Measurements from ENCODE around the gene GLG1. TPM values are rescaled to one million over a fixed set of nuclear protein-coding genes. Genes with fewer than 3 reads are reported as not detected.
"Not testable (repeated sequence)": the region's sequence is repeated elsewhere in the genome, so short reads cannot be mapped to it uniquely, and the experiment has no call there.

Gene GLG1
- polyA plus RNA-seq, 2 of the 4 experiments (the other 2 are of a cell fraction) = 51.9 to 90.6 TPM

DNA sequence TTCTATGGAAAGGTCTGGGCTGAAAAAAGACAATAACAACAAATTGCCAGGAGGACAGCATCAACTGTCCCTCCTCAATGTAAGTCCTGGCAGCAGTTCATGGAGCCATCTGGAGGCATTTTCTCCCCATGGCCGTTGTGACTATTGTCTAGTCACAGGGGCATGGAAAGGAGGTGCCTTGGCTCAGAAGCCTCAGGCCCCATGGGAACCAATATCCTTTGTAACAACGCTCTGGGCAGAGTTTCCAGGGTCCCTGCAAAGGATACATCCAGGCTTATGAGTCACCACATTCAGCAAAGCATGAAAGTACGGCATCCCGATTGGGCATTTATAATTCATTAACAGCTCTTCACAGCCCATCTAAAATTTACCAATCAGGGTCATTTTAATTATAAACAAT lies 85.2 kb downstream of the GLG1 start:
- DNase-seq (ENCODE audit: low read depth in 1 of 2, low spot score in 1 of 2) (no peak), ATAC-seq (peak in 1 of 2 experiments; percentile 42; a peak in 2 of 6 replicates), FAIRE-seq (no peak)
- 63% methylated on average over 4 of the region's 4 CpGs for WGBS (ENCODE audit: missing lambda C conversion rate)
- Histone ChIP-seq H3K4me2 (no peak overlapping the region), H3K27ac (no peak overlapping the region), H3K4me3 (no peak overlapping the region), H3K9me3 (peaks cover 5% of the 10 kb centered on the region; the same call in 1 of the 3 replicates), H3K4me1 (no peaks in the 10 kb centered on the region)
- CTCF ChIA-PET = no interaction called here
- POLR2A ChIA-PET = no interaction called here
- no peak for TF ChIP-seq FOSL2 (IDR thresholded peaks at IDR 0.05)
- peak; percentile 26; the same call in 1 of the 2 replicates for TF ChIP-seq FOSL2 (CRISPR knock-in tag; IDR thresholded peaks at IDR 0.05)
- no peak for TF ChIP-seq CHD4 (IDR thresholded peaks at IDR 0.05; ENCODE audit: borderline replicate concordance)

DNA sequence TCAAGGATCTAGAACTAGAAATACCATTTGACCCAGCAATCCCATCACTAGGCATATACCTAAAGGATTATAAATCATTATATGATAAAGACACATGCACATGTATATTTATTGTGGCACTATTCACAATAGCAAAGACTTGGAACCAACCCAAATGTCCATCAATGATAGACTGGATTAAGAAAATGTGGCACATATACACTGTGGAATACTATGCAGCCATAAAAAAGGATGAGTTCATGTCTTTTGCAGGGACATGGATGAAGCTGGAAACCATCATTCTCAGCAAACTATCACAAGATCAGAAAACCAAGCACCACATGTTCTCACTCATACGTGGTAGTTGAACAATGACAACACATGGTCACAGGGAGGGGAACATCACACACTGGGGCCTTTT lies 88.0 kb downstream of the GLG1 start:
- H3K4me2 ChIP-seq; DNase-seq (ENCODE audit: low read depth in 1 of 2, low spot score in 1 of 2); ATAC-seq; POLR2A ChIA-PET; CTCF ChIA-PET; H3K4me1 ChIP-seq; FAIRE-seq; H3K4me3 ChIP-seq; H3K9me3 ChIP-seq; H3K27ac ChIP-seq: not testable (repeated sequence)
- WGBS (ENCODE audit: missing lambda C conversion rate) = 92% methylated on average over 1 of the region's 1 CpG

DNA sequence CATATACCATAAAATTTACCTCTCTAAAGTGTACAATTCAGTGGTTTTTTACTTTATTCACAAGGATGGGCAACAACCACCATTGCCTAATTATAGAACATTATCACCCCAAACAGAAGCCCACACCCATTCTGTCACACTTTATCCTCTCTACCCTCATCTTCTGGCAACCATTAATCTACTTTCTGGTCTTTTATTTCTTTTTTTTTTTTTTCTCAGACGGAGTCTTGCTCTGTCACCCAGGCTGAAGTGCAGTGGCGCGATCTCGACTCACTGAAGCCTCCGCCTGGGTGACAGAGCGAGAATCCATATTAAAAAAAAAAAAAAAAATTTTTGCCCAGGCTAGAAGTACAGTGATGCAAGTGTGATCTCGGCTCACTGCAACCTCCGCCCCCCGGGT lies 95.0 kb downstream of the GLG1 start:
- no peaks in the 10 kb centered on the region for H3K4me1 ChIP-seq
- TF ChIP-seq FOSB (CRISPR knock-in tag; IDR thresholded peaks at IDR 0.05) (no peak), EP300 (IDR thresholded peaks at IDR 0.05) (no peak), HOXA7 (CRISPR knock-in tag; IDR thresholded peaks at IDR 0.05) (no peak), CBX2 (IDR thresholded peaks at IDR 0.05; ENCODE audit: borderline replicate concordance, low read depth) (no peak), JUNB (IDR thresholded peaks at IDR 0.05) (no peak), MYC (IDR thresholded peaks at IDR 0.05; ENCODE audit: borderline replicate concordance, low read length) (no peak), HDAC2 (IDR thresholded peaks at IDR 0.05) (no peak), CHD4 (IDR thresholded peaks at IDR 0.05; ENCODE audit: borderline replicate concordance) (no peak), RAD21 (conservative IDR thresholded peaks at IDR 0.05 in 1 of 2, IDR thresholded peaks at IDR 0.05 in 1 of 2) (no peak), FOXS1 (CRISPR knock-in tag; IDR thresholded peaks at IDR 0.05) (no peak)
- TF ChIP-seq, protein P1, sequence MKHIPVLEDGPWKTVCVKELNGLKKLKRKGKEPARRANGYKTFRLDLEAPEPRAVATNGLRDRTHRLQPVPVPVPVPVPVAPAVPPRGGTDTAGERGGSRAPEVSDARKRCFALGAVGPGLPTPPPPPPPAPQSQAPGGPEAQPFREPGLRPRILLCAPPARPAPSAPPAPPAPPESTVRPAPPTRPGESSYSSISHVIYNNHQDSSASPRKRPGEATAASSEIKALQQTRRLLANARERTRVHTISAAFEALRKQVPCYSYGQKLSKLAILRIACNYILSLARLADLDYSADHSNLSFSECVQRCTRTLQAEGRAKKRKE (CRISPR knock-in tag; IDR thresholded peaks at IDR 0.05; ENCODE audit: low read depth) = no peak
- POLR2A ChIA-PET = no interaction called here
- H3K27ac ChIP-seq = no peak overlapping the region
- CTCF ChIA-PET = no interaction called here
- no peaks in the 10 kb centered on the region for H3K9me3 ChIP-seq
- 83% methylated on average over 9 of the region's 9 CpGs for WGBS (ENCODE audit: missing lambda C conversion rate)
- H3K4me3 ChIP-seq = no peak overlapping the region
- DNase-seq (ENCODE audit: low read depth in 1 of 2, low spot score in 1 of 2) = no peak
- no peak for FAIRE-seq
- ATAC-seq = no peak
- H3K4me2 ChIP-seq = no peak overlapping the region

DNA sequence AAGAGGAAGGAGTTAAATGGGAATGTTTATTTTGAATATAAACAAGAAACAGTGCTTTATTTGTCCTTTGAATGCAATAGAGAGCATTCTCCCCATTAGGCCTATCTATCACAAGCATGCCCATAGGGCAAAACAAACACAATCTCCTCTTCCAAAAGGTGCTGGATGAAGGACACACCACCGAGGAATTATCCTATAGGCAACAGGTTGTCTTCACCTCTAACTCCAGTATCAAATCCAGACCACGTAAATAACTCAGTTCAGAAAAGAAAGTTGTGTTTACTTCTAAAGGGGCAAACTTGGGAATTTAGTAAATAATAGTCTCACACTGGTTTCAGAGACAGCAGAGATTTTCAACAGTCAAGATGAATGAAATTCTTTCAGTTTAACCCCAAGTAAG lies 101.9 kb downstream of the GLG1 start:
- no peak for FAIRE-seq
- WGBS (ENCODE audit: missing lambda C conversion rate) = 65% methylated on average over 2 of the region's 2 CpGs
- ChIA-PET CTCF (no interaction called here), POLR2A (no interaction called here)
- Histone ChIP-seq H3K4me2 (no peak overlapping the region), H3K27ac (no peak overlapping the region), H3K4me1 (no peaks in the 10 kb centered on the region), H3K4me3 (no peak overlapping the region), H3K9me3 (no peaks in the 10 kb centered on the region)
- DNase-seq (ENCODE audit: low read depth in 1 of 2, low spot score in 1 of 2) = no peak
- no peak for ATAC-seq
- no peak for TF ChIP-seq EP300 (IDR thresholded peaks at IDR 0.05)
- no peak for TF ChIP-seq TP53 (CRISPR knock-in tag; IDR thresholded peaks at IDR 0.05)
- TF ChIP-seq NR3C1 (IDR thresholded peaks at IDR 0.05) = no peak
- no peak for TF ChIP-seq MAZ (IDR thresholded peaks at IDR 0.05; ENCODE audit: borderline replicate concordance, low read depth, low read length)
- TF ChIP-seq, protein P2, sequence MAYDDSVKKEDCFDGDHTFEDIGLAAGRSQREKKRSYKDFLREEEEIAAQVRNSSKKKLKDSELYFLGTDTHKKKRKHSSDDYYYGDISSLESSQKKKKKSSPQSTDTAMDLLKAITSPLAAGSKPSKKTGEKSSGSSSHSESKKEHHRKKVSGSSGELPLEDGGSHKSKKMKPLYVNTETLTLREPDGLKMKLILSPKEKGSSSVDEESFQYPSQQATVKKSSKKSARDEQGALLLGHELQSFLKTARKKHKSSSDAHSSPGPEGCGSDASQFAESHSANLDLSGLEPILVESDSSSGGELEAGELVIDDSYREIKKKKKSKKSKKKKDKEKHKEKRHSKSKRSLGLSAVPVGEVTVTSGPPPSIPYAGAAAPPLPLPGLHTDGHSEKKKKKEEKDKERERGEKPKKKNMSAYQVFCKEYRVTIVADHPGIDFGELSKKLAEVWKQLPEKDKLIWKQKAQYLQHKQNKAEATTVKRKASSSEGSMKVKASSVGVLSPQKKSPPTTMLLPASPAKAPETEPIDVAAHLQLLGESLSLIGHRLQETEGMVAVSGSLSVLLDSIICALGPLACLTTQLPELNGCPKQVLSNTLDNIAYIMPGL (CRISPR knock-in tag; IDR thresholded peaks at IDR 0.05; ENCODE audit: borderline replicate concordance) = no peak
- no peak for TF ChIP-seq PHF8 (IDR thresholded peaks at IDR 0.05; ENCODE audit: borderline replicate concordance, low read depth)
- no peak for TF ChIP-seq RAD21 (conservative IDR thresholded peaks at IDR 0.05 in 1 of 2, IDR thresholded peaks at IDR 0.05 in 1 of 2)
- TF ChIP-seq, protein P3, sequence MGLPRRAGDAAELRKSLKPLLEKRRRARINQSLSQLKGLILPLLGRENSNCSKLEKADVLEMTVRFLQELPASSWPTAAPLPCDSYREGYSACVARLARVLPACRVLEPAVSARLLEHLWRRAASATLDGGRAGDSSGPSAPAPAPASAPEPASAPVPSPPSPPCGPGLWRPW (IDR thresholded peaks at IDR 0.05) = no peak

Measured in A549 (cell line).